ENCODE results near the gene PDGFA. TPM values are rescaled to one million over a fixed set of nuclear protein-coding genes. Genes with fewer than 3 reads are reported as not detected.

PDGFA gene
- total RNA-seq, 1 donor from 2014 or later: 30.0 TPM

- DNase-seq: no peak
Observed at GRCh38 chr7:489876-490275, 29.8 kb downstream of the PDGFA start.

GRCh38 chr7:486216-486743, 33.4 kb downstream of the PDGFA start:
- DNase-seq: no peak

- no peak for DNase-seq
Observed at GRCh38 chr7:485188-486081, 34.2 kb downstream of the PDGFA start.

GRCh38 chr7:484356-485101, 35.1 kb downstream of the PDGFA start:
- no peak for DNase-seq

- DNase-seq: no peak
Observed at GRCh38 chr7:483656-484355, 35.8 kb downstream of the PDGFA start.

- no peak for DNase-seq
Observed at GRCh38 chr7:482521-483083, 37.0 kb downstream of the PDGFA start.

- no peak for DNase-seq
Observed at GRCh38 chr7:481219-481930, 38.3 kb downstream of the PDGFA start.

GRCh38 chr7:480531-481218, 39.0 kb downstream of the PDGFA start:
- no peak for DNase-seq

GRCh38 chr7:479948-480499, 39.6 kb downstream of the PDGFA start:
- no peak for DNase-seq

GRCh38 chr7:479115-479947, 40.3 kb downstream of the PDGFA start:
- no peak for DNase-seq

GRCh38 chr7:477626-478220, 41.9 kb downstream of the PDGFA start:
- no peak for DNase-seq

- DNase-seq: no peak
Observed at GRCh38 chr7:476736-477360, 42.8 kb downstream of the PDGFA start.

- DNase-seq: no peak
Observed at GRCh38 chr7:475951-476441, 43.6 kb downstream of the PDGFA start.

GRCh38 chr7:475425-475728, 44.3 kb downstream of the PDGFA start:
- no peak for DNase-seq

GRCh38 chr7:474605-475424, 44.8 kb downstream of the PDGFA start:
- no peak for DNase-seq

- no peak for DNase-seq
Observed at GRCh38 chr7:473870-474604, 45.6 kb downstream of the PDGFA start.

GRCh38 chr7:473211-473734, 46.4 kb downstream of the PDGFA start:
- DNase-seq: no peak

All from skin of body (tissue), 2 donors.